ENCODE data around the gene SMTN.

The SMTN gene

GRCh38 chr22:31124811-31125465 lies 43.8 kb downstream of the SMTN start:
- H3K4me1 ChIP-seq (ENCODE audit: insufficient read depth, low read length) = peaks cover 5% of the 10 kb centered on the region
- H3K27me3 ChIP-seq (ENCODE audit: insufficient read depth, low read length) = peaks cover 3% of the 10 kb centered on the region
- no peaks in the 10 kb centered on the region for H3K36me3 ChIP-seq (ENCODE audit: insufficient read depth, low read length)
- no peak overlapping the region for H3K4me3 ChIP-seq (ENCODE audit: low read length)
- H3K9me3 ChIP-seq (ENCODE audit: insufficient read depth, low read depth, low read length) = no peaks in the 10 kb centered on the region
- WGBS = 85% methylated on average over 14 of the region's 14 CpGs
- H3K9ac ChIP-seq (ENCODE audit: low read depth, low read length) = no peak overlapping the region
- H3K27ac ChIP-seq (ENCODE audit: low read depth, low read length) = no peak overlapping the region

GRCh38 chr22:31125521-31126117 lies 44.5 kb downstream of the SMTN start:
- peaks cover 3% of the 10 kb centered on the region for H3K27me3 ChIP-seq (ENCODE audit: insufficient read depth, low read length)
- no peaks in the 10 kb centered on the region for H3K9me3 ChIP-seq (ENCODE audit: insufficient read depth, low read depth, low read length)
- 84% methylated on average over 12 of the region's 12 CpGs for WGBS
- no peak overlapping the region for H3K4me3 ChIP-seq (ENCODE audit: low read length)
- no peak overlapping the region for H3K9ac ChIP-seq (ENCODE audit: low read depth, low read length)
- H3K27ac ChIP-seq (ENCODE audit: low read depth, low read length) = no peak overlapping the region
- H3K36me3 ChIP-seq (ENCODE audit: insufficient read depth, low read length) = no peaks in the 10 kb centered on the region
- H3K4me1 ChIP-seq (ENCODE audit: insufficient read depth, low read length) = peaks cover under 1% of the 10 kb centered on the region

- Histone ChIP-seq H3K36me3 (ENCODE audit: insufficient read depth, low read length) (no peaks in the 10 kb centered on the region), H3K4me1 (ENCODE audit: insufficient read depth, low read length) (no peaks in the 10 kb centered on the region; the same call in 1 of the 2 replicates), H3K9me3 (ENCODE audit: insufficient read depth, low read depth, low read length) (no peaks in the 10 kb centered on the region), H3K9ac (ENCODE audit: low read depth, low read length) (no peak overlapping the region), H3K27ac (ENCODE audit: low read depth, low read length) (no peak overlapping the region), H3K4me3 (ENCODE audit: low read length) (no peak overlapping the region), H3K27me3 (ENCODE audit: insufficient read depth, low read length) (peaks cover 3% of the 10 kb centered on the region)
- 89% methylated on average over 22 of the region's 22 CpGs for WGBS
These were observed 45.2 kb downstream of the SMTN start for GRCh38 chr22:31126128-31126868.

- Histone ChIP-seq H3K27ac (ENCODE audit: low read depth, low read length) (no peak overlapping the region), H3K9ac (ENCODE audit: low read depth, low read length) (no peak overlapping the region), H3K36me3 (ENCODE audit: insufficient read depth, low read length) (no peaks in the 10 kb centered on the region), H3K4me3 (ENCODE audit: low read length) (no peak overlapping the region), H3K9me3 (ENCODE audit: insufficient read depth, low read depth, low read length) (no peaks in the 10 kb centered on the region), H3K27me3 (ENCODE audit: insufficient read depth, low read length) (peaks cover 3% of the 10 kb centered on the region), H3K4me1 (ENCODE audit: insufficient read depth, low read length) (no peaks in the 10 kb centered on the region; the same call in 1 of the 2 replicates)
- 91% methylated on average over 13 of the region's 13 CpGs for WGBS
These were observed 45.7 kb downstream of the SMTN start for GRCh38 chr22:31126869-31127175.

GRCh38 chr22:31127181-31127772 lies 46.2 kb downstream of the SMTN start:
- H3K36me3 ChIP-seq (ENCODE audit: insufficient read depth, low read length) = no peaks in the 10 kb centered on the region
- no peaks in the 10 kb centered on the region; the same call in 1 of the 2 replicates for H3K4me1 ChIP-seq (ENCODE audit: insufficient read depth, low read length)
- H3K27ac ChIP-seq (ENCODE audit: low read depth, low read length) = no peak overlapping the region
- no peak overlapping the region for H3K4me3 ChIP-seq (ENCODE audit: low read length)
- no peaks in the 10 kb centered on the region for H3K9me3 ChIP-seq (ENCODE audit: insufficient read depth, low read depth, low read length)
- no peak overlapping the region for H3K9ac ChIP-seq (ENCODE audit: low read depth, low read length)
- H3K27me3 ChIP-seq (ENCODE audit: insufficient read depth, low read length) = peaks cover 3% of the 10 kb centered on the region
- 87% methylated on average over 19 of the region's 19 CpGs for WGBS

- no peaks in the 10 kb centered on the region; the same call in 1 of the 2 replicates for H3K4me1 ChIP-seq (ENCODE audit: insufficient read depth, low read length)
- H3K9ac ChIP-seq (ENCODE audit: low read depth, low read length) = no peak overlapping the region
- 95% methylated on average over 7 of the region's 7 CpGs for WGBS
- no peaks in the 10 kb centered on the region for H3K9me3 ChIP-seq (ENCODE audit: insufficient read depth, low read depth, low read length)
- no peak overlapping the region for H3K4me3 ChIP-seq (ENCODE audit: low read length)
- H3K27me3 ChIP-seq (ENCODE audit: insufficient read depth, low read length) = peaks cover 3% of the 10 kb centered on the region
- 0 out of 2 replicates have a peak, but pooled peaks cover 1% of the 10 kb centered on the region for H3K36me3 ChIP-seq (ENCODE audit: insufficient read depth, low read length)
- no peak overlapping the region for H3K27ac ChIP-seq (ENCODE audit: low read depth, low read length)
These were observed 47.0 kb downstream of the SMTN start for GRCh38 chr22:31128156-31128555.

GRCh38 chr22:31130873-31131272 lies 49.8 kb downstream of the SMTN start:
- WGBS = 93% methylated on average over 2 of the region's 2 CpGs
- peaks cover 25% of the 10 kb centered on the region for H3K36me3 ChIP-seq (ENCODE audit: insufficient read depth, low read length)
- no peaks in the 10 kb centered on the region for H3K9me3 ChIP-seq (ENCODE audit: insufficient read depth, low read depth, low read length)
- no peaks in the 10 kb centered on the region for H3K27me3 ChIP-seq (ENCODE audit: insufficient read depth, low read length)
- no peak overlapping the region for H3K27ac ChIP-seq (ENCODE audit: low read depth, low read length)
- no peak overlapping the region for H3K9ac ChIP-seq (ENCODE audit: low read depth, low read length)
- H3K4me1 ChIP-seq (ENCODE audit: insufficient read depth, low read length) = no peaks in the 10 kb centered on the region; the same call in 1 of the 2 replicates
- no peak overlapping the region for H3K4me3 ChIP-seq (ENCODE audit: low read length)

GRCh38 chr22:31133911-31134310 lies 52.8 kb downstream of the SMTN start:
- no peak overlapping the region for H3K4me3 ChIP-seq (ENCODE audit: low read length)
- WGBS = 95% methylated on average over 19 of the region's 19 CpGs
- H3K9me3 ChIP-seq (ENCODE audit: insufficient read depth, low read depth, low read length) = no peaks in the 10 kb centered on the region
- peaks cover 44% of the 10 kb centered on the region for H3K36me3 ChIP-seq (ENCODE audit: insufficient read depth, low read length)
- no peak overlapping the region for H3K27ac ChIP-seq (ENCODE audit: low read depth, low read length)
- no peaks in the 10 kb centered on the region for H3K27me3 ChIP-seq (ENCODE audit: insufficient read depth, low read length)
- H3K4me1 ChIP-seq (ENCODE audit: insufficient read depth, low read length) = no peaks in the 10 kb centered on the region
- H3K9ac ChIP-seq (ENCODE audit: low read depth, low read length) = no peak overlapping the region

- H3K4me1 ChIP-seq (ENCODE audit: insufficient read depth, low read length) = no peaks in the 10 kb centered on the region
- 87% methylated on average over 3 of the region's 4 CpGs for WGBS
- peaks cover 44% of the 10 kb centered on the region for H3K36me3 ChIP-seq (ENCODE audit: insufficient read depth, low read length)
- no peak overlapping the region for H3K4me3 ChIP-seq (ENCODE audit: low read length)
- H3K9me3 ChIP-seq (ENCODE audit: insufficient read depth, low read depth, low read length) = no peaks in the 10 kb centered on the region
- no peaks in the 10 kb centered on the region for H3K27me3 ChIP-seq (ENCODE audit: insufficient read depth, low read length)
- H3K9ac ChIP-seq (ENCODE audit: low read depth, low read length) = no peak overlapping the region
- H3K27ac ChIP-seq (ENCODE audit: low read depth, low read length) = no peak overlapping the region
These were observed 53.6 kb downstream of the SMTN start for GRCh38 chr22:31134688-31135087.

GRCh38 chr22:31135706-31136105 lies 54.6 kb downstream of the SMTN start:
- no peak overlapping the region for H3K4me3 ChIP-seq (ENCODE audit: low read length)
- 95% methylated on average over 6 of the region's 6 CpGs for whole genome bisulfite sequencing
- H3K27me3 ChIP-seq (ENCODE audit: insufficient read depth, low read length) = no peaks in the 10 kb centered on the region
- no peak overlapping the region for H3K27ac ChIP-seq (ENCODE audit: low read depth, low read length)
- H3K4me1 ChIP-seq (ENCODE audit: insufficient read depth, low read length) = peaks cover 3% of the 10 kb centered on the region
- no peaks in the 10 kb centered on the region for H3K9me3 ChIP-seq (ENCODE audit: insufficient read depth, low read depth, low read length)
- peaks cover 44% of the 10 kb centered on the region for H3K36me3 ChIP-seq (ENCODE audit: insufficient read depth, low read length)
- no peak overlapping the region for H3K9ac ChIP-seq (ENCODE audit: low read depth, low read length)

- H3K27ac ChIP-seq (ENCODE audit: low read depth, low read length) = no peak overlapping the region
- H3K9me3 ChIP-seq (ENCODE audit: insufficient read depth, low read depth, low read length) = no peaks in the 10 kb centered on the region
- H3K36me3 ChIP-seq (ENCODE audit: insufficient read depth, low read length) = peaks cover 44% of the 10 kb centered on the region
- no peak overlapping the region for H3K4me3 ChIP-seq (ENCODE audit: low read length)
- no peak overlapping the region for H3K9ac ChIP-seq (ENCODE audit: low read depth, low read length)
- no peaks in the 10 kb centered on the region for H3K27me3 ChIP-seq (ENCODE audit: insufficient read depth, low read length)
- H3K4me1 ChIP-seq (ENCODE audit: insufficient read depth, low read length) = peaks cover 7% of the 10 kb centered on the region
- 93% methylated on average over 9 of the region's 9 CpGs for WGBS
These were observed 55.0 kb downstream of the SMTN start for GRCh38 chr22:31136155-31136554.

All from HUES64 (cell line).